NB4 (cell line): Measurements from ENCODE around the gene MACROD2.

Experiments
- MYC ChIP-seq: IDR thresholded peaks from 2 replicates; pipeline ENCODE4 v1.6.1; 2011; ENCODE audit warnings: low read depth, low read length
- POLR2A ChIP-seq: IDR thresholded peaks from 2 replicates; pipeline ENCODE4 v1.6.1; 2011; ENCODE audit warnings: mild to moderate bottlenecking; ENCODE audit not compliant: insufficient read length; ENCODE audit errors: extremely low read depth
- TF ChIP-seq, protein P1 (sequence below): IDR thresholded peaks from one replicate; pipeline ENCODE4 v1.5.1; 2012; ENCODE audit warnings: low read depth, low read length

DNA sequence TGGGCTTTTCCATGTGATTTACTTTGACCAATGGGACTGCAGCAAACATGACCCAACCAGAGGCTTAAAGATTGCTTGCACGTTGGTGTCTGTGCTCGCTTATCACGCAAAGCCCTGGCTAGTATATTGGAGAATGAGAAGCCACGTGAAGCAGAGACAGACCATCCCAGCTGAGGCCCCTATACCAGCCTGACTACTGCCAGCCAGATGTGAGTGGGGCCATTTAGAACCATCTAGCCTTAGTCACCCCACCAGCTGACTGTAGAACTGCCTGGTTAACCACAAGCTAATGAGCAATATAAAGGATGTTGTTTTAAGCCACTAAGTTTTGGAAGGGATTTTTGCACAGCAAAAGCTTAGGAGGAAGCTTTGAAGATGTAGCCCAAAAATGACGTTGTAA lies 74.5 kb downstream of the MACROD2 start:
- TF ChIP-seq, protein P1, sequence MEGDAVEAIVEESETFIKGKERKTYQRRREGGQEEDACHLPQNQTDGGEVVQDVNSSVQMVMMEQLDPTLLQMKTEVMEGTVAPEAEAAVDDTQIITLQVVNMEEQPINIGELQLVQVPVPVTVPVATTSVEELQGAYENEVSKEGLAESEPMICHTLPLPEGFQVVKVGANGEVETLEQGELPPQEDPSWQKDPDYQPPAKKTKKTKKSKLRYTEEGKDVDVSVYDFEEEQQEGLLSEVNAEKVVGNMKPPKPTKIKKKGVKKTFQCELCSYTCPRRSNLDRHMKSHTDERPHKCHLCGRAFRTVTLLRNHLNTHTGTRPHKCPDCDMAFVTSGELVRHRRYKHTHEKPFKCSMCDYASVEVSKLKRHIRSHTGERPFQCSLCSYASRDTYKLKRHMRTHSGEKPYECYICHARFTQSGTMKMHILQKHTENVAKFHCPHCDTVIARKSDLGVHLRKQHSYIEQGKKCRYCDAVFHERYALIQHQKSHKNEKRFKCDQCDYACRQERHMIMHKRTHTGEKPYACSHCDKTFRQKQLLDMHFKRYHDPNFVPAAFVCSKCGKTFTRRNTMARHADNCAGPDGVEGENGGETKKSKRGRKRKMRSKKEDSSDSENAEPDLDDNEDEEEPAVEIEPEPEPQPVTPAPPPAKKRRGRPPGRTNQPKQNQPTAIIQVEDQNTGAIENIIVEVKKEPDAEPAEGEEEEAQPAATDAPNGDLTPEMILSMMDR, result no peak
- TF ChIP-seq POLR2A, result no peak
- no peak for TF ChIP-seq MYC
